Peyer's patch (tissue), 4 donors: Measurements from ENCODE around the gene MAP6D1.

Source experiments
- POLR2A ChIP-seq, 2 donors: fragments of 450-650 bp; IDR thresholded peaks; one replicate each; pipeline ENCODE4 v1.5.1; 2017; ENCODE audit warnings: antibody characterized with exemption in 2 of 2, mild to moderate bottlenecking in 2 of 2, moderate library complexity in 2 of 2
- TF ChIP-seq, protein P1 (sequence below), 6 experiments: fragments of 450-650 bp in 4 of 6; fragments of 200-600 bp in 2 of 6; sonication (generic) in 1 of 6; IDR thresholded peaks; one replicate each; pipeline ENCODE4 v1.5.1; 2017 to 2019; ENCODE audit warnings: antibody characterized with exemption in 6 of 6, mild to moderate bottlenecking in 3 of 6, moderate library complexity in 1 of 6

DNA sequence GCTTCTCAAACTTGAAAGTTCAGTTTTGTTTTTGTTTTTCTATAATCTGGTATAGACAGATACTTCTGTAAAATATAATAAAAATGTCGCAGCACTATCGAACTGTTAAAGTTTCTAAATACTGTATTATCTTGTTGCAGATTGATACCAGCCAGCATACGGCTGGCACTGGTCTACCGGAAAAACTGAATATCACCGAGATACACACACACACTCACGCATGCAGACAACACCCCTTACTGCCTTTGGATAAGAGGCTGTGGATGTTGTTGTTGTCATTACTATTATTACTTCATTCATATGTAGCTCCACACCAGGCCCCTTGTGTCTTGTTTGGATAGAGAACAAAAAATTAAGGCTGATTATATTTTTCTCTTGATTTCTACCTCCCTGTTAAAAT is 32.4 kb downstream of the MAP6D1 start:
- TF ChIP-seq, protein P1, sequence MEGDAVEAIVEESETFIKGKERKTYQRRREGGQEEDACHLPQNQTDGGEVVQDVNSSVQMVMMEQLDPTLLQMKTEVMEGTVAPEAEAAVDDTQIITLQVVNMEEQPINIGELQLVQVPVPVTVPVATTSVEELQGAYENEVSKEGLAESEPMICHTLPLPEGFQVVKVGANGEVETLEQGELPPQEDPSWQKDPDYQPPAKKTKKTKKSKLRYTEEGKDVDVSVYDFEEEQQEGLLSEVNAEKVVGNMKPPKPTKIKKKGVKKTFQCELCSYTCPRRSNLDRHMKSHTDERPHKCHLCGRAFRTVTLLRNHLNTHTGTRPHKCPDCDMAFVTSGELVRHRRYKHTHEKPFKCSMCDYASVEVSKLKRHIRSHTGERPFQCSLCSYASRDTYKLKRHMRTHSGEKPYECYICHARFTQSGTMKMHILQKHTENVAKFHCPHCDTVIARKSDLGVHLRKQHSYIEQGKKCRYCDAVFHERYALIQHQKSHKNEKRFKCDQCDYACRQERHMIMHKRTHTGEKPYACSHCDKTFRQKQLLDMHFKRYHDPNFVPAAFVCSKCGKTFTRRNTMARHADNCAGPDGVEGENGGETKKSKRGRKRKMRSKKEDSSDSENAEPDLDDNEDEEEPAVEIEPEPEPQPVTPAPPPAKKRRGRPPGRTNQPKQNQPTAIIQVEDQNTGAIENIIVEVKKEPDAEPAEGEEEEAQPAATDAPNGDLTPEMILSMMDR (IDR thresholded peaks at IDR 0.05) = no peak
- TF ChIP-seq POLR2A (IDR thresholded peaks at IDR 0.05) = no peak
